Measurements from ENCODE around the gene GPX8. TPM values are rescaled to one million over a fixed set of nuclear protein-coding genes. Genes with fewer than 3 reads are reported as not detected.
A peak's percentile ranks its signal among the peaks of the same experiment; 100 is the strongest.

The GPX8 gene
- total RNA-seq, 1 donor from 2014 or later: 40.9 TPM

DNA sequence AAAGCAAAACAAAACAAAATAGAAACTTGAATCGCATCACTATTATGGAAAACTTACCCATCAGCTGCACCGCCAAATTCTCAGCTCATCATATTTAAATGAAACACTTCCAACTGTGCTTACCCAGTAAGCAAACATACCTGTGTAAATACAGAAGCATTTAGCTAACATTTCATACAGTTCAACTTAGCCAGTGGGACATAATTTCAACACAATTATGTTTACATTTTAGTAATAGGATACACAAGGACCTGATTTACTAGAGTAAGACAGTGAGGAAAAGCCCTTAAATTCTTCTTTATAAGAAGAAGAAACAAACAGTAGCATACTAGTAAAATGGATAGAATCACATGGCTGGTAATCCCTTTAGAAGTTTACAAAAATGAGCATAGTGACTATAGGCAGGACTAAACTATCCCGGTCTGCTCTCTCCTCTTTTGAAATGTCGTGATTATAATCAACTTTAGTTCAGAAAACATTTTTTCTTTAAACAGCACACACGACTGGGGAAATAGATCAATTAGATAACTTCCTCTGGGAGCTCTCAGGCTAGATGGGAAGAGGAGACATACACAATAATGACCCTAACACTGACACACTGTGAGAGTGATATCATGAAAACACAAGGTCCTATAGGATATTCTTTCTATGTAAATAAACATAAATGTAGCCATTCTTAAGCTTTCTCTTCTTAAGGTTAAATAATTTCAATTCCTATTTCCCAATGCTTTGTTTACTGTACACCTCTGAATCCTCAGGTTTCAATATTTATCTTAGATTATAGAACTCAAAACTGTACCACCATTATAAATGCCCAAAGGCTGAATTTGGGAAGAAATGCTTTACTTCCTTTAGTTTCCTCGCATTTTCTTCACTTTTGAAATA, 28.9 kb downstream of the GPX8 start:
- Mint-ChIP-seq H3K4me3 (ENCODE audit: unreplicated experiment) (no peak overlapping the region), H3K4me1 (ENCODE audit: unreplicated experiment) (no peaks in the 10 kb centered on the region), H3K36me3 (ENCODE audit: low read depth, unreplicated experiment) (no peaks in the 10 kb centered on the region), H3K27me3 (ENCODE audit: unreplicated experiment) (no peaks in the 10 kb centered on the region), H3K9me3 (ENCODE audit: unreplicated experiment) (no peaks in the 10 kb centered on the region), H3K27ac (ENCODE audit: unreplicated experiment) (no peak overlapping the region)
- TF ChIP-seq, protein P1, sequence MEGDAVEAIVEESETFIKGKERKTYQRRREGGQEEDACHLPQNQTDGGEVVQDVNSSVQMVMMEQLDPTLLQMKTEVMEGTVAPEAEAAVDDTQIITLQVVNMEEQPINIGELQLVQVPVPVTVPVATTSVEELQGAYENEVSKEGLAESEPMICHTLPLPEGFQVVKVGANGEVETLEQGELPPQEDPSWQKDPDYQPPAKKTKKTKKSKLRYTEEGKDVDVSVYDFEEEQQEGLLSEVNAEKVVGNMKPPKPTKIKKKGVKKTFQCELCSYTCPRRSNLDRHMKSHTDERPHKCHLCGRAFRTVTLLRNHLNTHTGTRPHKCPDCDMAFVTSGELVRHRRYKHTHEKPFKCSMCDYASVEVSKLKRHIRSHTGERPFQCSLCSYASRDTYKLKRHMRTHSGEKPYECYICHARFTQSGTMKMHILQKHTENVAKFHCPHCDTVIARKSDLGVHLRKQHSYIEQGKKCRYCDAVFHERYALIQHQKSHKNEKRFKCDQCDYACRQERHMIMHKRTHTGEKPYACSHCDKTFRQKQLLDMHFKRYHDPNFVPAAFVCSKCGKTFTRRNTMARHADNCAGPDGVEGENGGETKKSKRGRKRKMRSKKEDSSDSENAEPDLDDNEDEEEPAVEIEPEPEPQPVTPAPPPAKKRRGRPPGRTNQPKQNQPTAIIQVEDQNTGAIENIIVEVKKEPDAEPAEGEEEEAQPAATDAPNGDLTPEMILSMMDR (IDR thresholded peaks at IDR 0.05; ENCODE audit: unreplicated experiment): no peak
- DNase-seq (ENCODE audit: low spot score): no peak

GRCh38 chr5:55191165-55191564, 31.2 kb downstream of the GPX8 start:
- no peaks in the 10 kb centered on the region for H3K27me3 Mint-ChIP-seq (ENCODE audit: unreplicated experiment)
- H3K4me3 Mint-ChIP-seq (ENCODE audit: unreplicated experiment): no peak overlapping the region
- TF ChIP-seq, protein P1 (IDR thresholded peaks at IDR 0.05; ENCODE audit: unreplicated experiment): no peak
- H3K4me1 Mint-ChIP-seq (ENCODE audit: unreplicated experiment): no peaks in the 10 kb centered on the region
- no peaks in the 10 kb centered on the region for H3K9me3 Mint-ChIP-seq (ENCODE audit: unreplicated experiment)
- no peak overlapping the region for H3K27ac Mint-ChIP-seq (ENCODE audit: unreplicated experiment)
- H3K36me3 Mint-ChIP-seq (ENCODE audit: low read depth, unreplicated experiment): no peaks in the 10 kb centered on the region
- DNase-seq (ENCODE audit: low spot score): no peak

GRCh38 chr5:55205001-55205400, 45.0 kb downstream of the GPX8 start:
- Mint-ChIP-seq H3K27me3 (ENCODE audit: unreplicated experiment) (peaks cover 1% of the 10 kb centered on the region), H3K4me1 (ENCODE audit: unreplicated experiment) (no peaks in the 10 kb centered on the region), H3K9me3 (ENCODE audit: unreplicated experiment) (no peaks in the 10 kb centered on the region), H3K4me3 (ENCODE audit: unreplicated experiment) (no peak overlapping the region), H3K27ac (ENCODE audit: unreplicated experiment) (no peak overlapping the region), H3K36me3 (ENCODE audit: low read depth, unreplicated experiment) (no peaks in the 10 kb centered on the region)
- DNase-seq (ENCODE audit: low spot score): no peak
- TF ChIP-seq, protein P1 (IDR thresholded peaks at IDR 0.05; ENCODE audit: unreplicated experiment): no peak

DNA sequence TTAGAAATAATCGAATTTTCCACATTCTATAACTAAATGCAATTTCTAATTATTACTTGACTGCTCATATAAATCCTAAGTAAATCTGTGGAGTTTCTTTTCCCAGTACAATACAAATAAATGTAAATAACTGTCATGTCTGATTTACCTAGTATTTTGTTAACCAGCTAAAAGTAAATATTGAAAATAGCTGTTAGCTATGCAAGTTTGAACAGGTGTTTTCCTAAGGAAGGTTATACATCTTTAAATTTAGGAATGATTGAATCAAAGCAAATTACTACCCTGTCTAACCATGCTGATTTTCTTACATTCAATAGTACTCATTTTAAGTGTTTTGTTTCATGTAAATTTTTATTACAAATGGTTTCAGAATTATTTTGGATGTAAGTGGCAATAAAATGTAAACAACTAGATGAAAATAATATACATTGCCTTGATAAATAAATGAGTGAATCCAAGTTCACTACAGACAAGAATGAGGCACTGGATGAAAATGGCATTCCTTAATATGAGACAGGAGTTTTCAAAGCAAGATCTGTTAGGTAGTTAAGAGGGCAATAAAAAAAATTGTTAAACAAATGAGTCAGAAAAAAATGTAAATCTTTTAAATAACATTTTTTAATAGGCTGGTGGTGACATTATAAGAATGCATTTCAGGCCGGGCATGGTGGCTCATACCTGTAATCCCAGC, 51.4 kb downstream of the GPX8 start:
- H3K4me3 Mint-ChIP-seq (ENCODE audit: unreplicated experiment): no peak overlapping the region
- H3K36me3 Mint-ChIP-seq (ENCODE audit: low read depth, unreplicated experiment): no peaks in the 10 kb centered on the region
- TF ChIP-seq, protein P1 (IDR thresholded peaks at IDR 0.05; ENCODE audit: unreplicated experiment): no peak
- H3K4me1 Mint-ChIP-seq (ENCODE audit: unreplicated experiment): no peaks in the 10 kb centered on the region
- H3K9me3 Mint-ChIP-seq (ENCODE audit: unreplicated experiment): no peaks in the 10 kb centered on the region
- no peak for DNase-seq (ENCODE audit: low spot score)
- H3K27ac Mint-ChIP-seq (ENCODE audit: unreplicated experiment): no peak overlapping the region
- no peaks in the 10 kb centered on the region for H3K27me3 Mint-ChIP-seq (ENCODE audit: unreplicated experiment)

Small RNA genes within 50 kb of the gene (microRNA-seq; reads per million reads assigned to microRNA genes)
- 2.6 reads per million, percentile 35 among the genes with 10 or more reads in this experiment for gene MIR449A (ENCODE audit: unreplicated experiment)
- gene MIR449B (ENCODE audit: unreplicated experiment): 0.42 reads per million
- gene MIR449C (ENCODE audit: unreplicated experiment): 1.4 reads per million, percentile 21 among the genes with 10 or more reads in this experiment

Other genes with a start within 250 kb of the GPX8 start
- gene ESM1, start 174.6 kb upstream of the GPX8 start, total RNA-seq (ENCODE audit: unreplicated experiment): 8.2 TPM
- not detected for gene GZMK, start 135.9 kb upstream of the GPX8 start, total RNA-seq (ENCODE audit: unreplicated experiment)
- 0.62 TPM for gene GZMA, start 57.5 kb upstream of the GPX8 start, total RNA-seq (ENCODE audit: unreplicated experiment)
- gene CDC20B, start 13.0 kb downstream of the GPX8 start, total RNA-seq (ENCODE audit: unreplicated experiment): not detected
- gene MCIDAS, start 67.1 kb downstream of the GPX8 start, total RNA-seq (ENCODE audit: unreplicated experiment): not detected
- 0.15 TPM for gene CCNO, start 73.4 kb downstream of the GPX8 start, total RNA-seq (ENCODE audit: unreplicated experiment)
- gene DHX29, start 147.5 kb downstream of the GPX8 start, total RNA-seq (ENCODE audit: unreplicated experiment): 21.1 TPM
- gene MTREX, start 147.8 kb downstream of the GPX8 start, total RNA-seq (ENCODE audit: unreplicated experiment): 54.4 TPM

All from endothelial cell (in vitro differentiated cells).